ENCODE measurements around the gene GALM. TPM values are rescaled to one million over a fixed set of nuclear protein-coding genes. Genes with fewer than 3 reads are reported as not detected.

GALM gene
- total and polyA plus RNA-seq, 2 of the 13 experiments (the other 11 are each of a cell fraction or from before 2014, with no cell fraction given), result 65.5 to 90.0 TPM

DNA sequence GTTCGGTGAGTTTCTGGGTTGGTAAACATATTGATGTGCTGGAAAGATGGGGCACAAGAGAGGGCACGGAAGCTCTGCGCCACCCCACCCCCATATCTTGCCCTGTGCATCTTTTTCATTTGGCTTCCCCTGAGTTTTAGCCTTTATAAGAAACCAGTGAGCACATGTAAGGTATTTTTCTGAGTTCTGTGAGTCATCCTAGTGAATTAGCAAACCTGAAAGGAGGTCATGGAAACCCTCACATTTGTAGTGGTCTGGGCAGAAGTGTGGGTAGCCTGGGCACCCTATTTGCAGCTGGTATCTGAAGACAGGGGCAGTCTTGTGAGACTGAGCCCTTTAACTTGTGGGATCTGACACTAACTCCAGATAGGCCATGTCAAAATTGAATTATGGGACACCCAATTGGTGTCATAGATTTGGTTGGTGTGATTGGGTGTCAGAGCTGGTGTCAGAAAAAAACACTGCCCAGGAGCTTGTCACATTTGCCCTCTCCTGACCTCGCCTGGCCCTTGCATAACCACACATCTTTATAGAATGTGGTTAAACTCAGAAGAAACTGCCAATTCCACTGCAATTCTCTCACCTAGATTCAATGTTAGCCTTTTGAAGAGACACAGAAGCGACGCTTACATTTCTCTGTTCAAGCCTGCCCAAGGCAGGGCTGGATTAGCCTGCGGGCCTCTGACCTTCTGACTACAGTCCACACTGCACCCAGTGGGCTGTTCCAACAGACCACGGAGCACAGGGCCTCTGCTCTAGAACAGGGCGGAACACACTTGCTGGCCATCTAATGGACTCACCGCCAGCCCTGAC lies 12.0 kb upstream of the GALM start (continued):
- TF ChIP-seq ZNF407 (CRISPR knock-in tag; IDR thresholded peaks at IDR 0.05; ENCODE audit: not compliant biosample characterization) (peak; percentile 40), HNF4G (IDR thresholded peaks at IDR 0.05; ENCODE audit: borderline replicate concordance, low read depth, low read length) (peak; percentile 60; the same call in 1 of the 2 replicates), HNF4G (CRISPR knock-in tag; IDR thresholded peaks at IDR 0.05; ENCODE audit: borderline replicate concordance, low read depth) (peak; percentile 73; the same call in 1 of the 2 replicates), FOXA1 (IDR thresholded peaks at IDR 0.05) (no peak), FOXA1 (CRISPR knock-in tag; IDR thresholded peaks at IDR 0.05) (peak; percentile 38; the same call in 1 of the 2 replicates), DNMT1 (CRISPR knock-in tag; IDR thresholded peaks at IDR 0.05) (peak; percentile 43; the same call in 1 of the 2 replicates), MYC (CRISPR knock-in tag; IDR thresholded peaks at IDR 0.05; ENCODE audit: borderline replicate concordance) (0 out of 2 replicates have a peak, but pooled peaks have one; percentile 51), ZNF280D (CRISPR knock-in tag; IDR thresholded peaks at IDR 0.05) (0 out of 2 replicates have a peak, but pooled peaks have one; percentile 48), ZNF205 (CRISPR knock-in tag; IDR thresholded peaks at IDR 0.05) (peak; percentile 51; the same call in 1 of the 2 replicates), YEATS4 (CRISPR knock-in tag; IDR thresholded peaks at IDR 0.05; ENCODE audit: borderline replicate concordance) (no peak), POLR2AphosphoS5 (IDR thresholded peaks at IDR 0.05; ENCODE audit: low read depth, low read length) (peak; percentile 52)
- TF ChIP-seq, protein P1, sequence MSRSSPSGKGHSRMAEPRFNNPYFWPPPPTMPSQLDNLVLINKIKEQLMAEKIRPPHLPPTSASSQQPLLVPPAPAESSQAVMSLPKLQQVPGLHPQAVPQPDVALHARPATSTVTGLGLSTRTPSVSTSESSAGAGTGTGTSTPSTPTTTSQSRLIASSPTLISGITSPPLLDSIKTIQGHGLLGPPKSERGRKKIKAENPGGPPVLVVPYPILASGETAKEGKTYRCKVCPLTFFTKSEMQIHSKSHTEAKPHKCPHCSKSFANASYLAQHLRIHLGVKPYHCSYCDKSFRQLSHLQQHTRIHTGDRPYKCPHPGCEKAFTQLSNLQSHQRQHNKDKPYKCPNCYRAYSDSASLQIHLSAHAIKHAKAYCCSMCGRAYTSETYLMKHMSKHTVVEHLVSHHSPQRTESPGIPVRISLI (CRISPR knock-in tag; IDR thresholded peaks at IDR 0.05; ENCODE audit: borderline replicate concordance), result peak; percentile 71; the same call in 1 of the 2 replicates
- TF ChIP-seq, protein P2, sequence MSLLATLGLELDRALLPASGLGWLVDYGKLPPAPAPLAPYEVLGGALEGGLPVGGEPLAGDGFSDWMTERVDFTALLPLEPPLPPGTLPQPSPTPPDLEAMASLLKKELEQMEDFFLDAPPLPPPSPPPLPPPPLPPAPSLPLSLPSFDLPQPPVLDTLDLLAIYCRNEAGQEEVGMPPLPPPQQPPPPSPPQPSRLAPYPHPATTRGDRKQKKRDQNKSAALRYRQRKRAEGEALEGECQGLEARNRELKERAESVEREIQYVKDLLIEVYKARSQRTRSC (CRISPR knock-in tag; IDR thresholded peaks at IDR 0.05; ENCODE audit: low read depth), result no peak

Measured in HepG2 (cell line).